Loucy (cell line): ENCODE measurements around the gene DOK6.
"Not testable (repeated sequence)": the region's sequence is repeated elsewhere in the genome, so short reads cannot be mapped to it uniquely, and the experiment has no call there.

Source experiments
- H2AFZ ChIP-seq: fragments of 200-600 bp; sonication (generic); 2 replicates; pipeline ENCODE4 v1.6.0; 2016; ENCODE audit warnings: antibody characterized with exemption, mild to moderate bottlenecking, low read length, moderate library complexity
- H3F3A ChIP-seq: fragments of 200-600 bp; 2 replicates; pipeline ENCODE4 v1.6.0; 2016; ENCODE audit warnings: antibody characterized with exemption, low read depth, mild to moderate bottlenecking
- H3K27me3 ChIP-seq: fragments of 200-600 bp; sonication (generic); 2 replicates; pipeline ENCODE4 v1.6.1; 2014; ENCODE audit warnings: low read length, mild to moderate bottlenecking; ENCODE audit not compliant: insufficient read depth, poor library complexity, severe bottlenecking
- H3K36me3 ChIP-seq: fragments of 200-600 bp; sonication (generic); 2 replicates; pipeline ENCODE4 v1.6.1; 2016; ENCODE audit warnings: low read length; ENCODE audit not compliant: insufficient read depth
- H3K4me1 ChIP-seq: fragments of 200-600 bp; sonication (generic); 2 replicates; pipeline ENCODE4 v1.5.1; 2014; ENCODE audit warnings: low read length, mild to moderate bottlenecking; ENCODE audit not compliant: insufficient read depth, poor library complexity, severe bottlenecking
- H3K4me2 ChIP-seq: fragments of 200-600 bp; sonication (generic); 2 replicates; pipeline ENCODE4 v1.6.0; 2014; ENCODE audit warnings: antibody characterized with exemption, low read length, low read depth, mild to moderate bottlenecking; ENCODE audit not compliant: poor library complexity, severe bottlenecking
- H3K4me3 ChIP-seq: fragments of 200-600 bp; sonication (generic); 2 replicates; pipeline ENCODE4 v1.5.1; 2014; ENCODE audit warnings: low read length, mild to moderate bottlenecking, mixed read lengths; ENCODE audit not compliant: poor library complexity, severe bottlenecking
- H3K79me2 ChIP-seq: fragments of 200-600 bp; sonication (generic); 2 replicates; pipeline ENCODE4 v1.6.1; 2014; ENCODE audit warnings: low read length; ENCODE audit not compliant: insufficient read depth
- H3K9ac ChIP-seq: fragments of 200-600 bp; sonication (generic); 2 replicates; pipeline ENCODE4 v1.6.0; 2014; ENCODE audit warnings: mild to moderate bottlenecking, low read depth, low read length, moderate library complexity; ENCODE audit not compliant: poor library complexity, severe bottlenecking
- H3K9me2 ChIP-seq: fragments of 200-600 bp; sonication (generic); replicated peaks from 2 replicates; pipeline ENCODE4 v1.6.1; 2016; ENCODE audit warnings: low read depth, low read length, mixed read lengths
- H3K9me3 ChIP-seq: fragments of 200-600 bp; sonication (generic); 2 replicates; pipeline ENCODE4 v1.6.1; 2014; ENCODE audit warnings: mild to moderate bottlenecking, antibody characterized with exemption, low read length, low read depth; ENCODE audit not compliant: insufficient read depth
- H4K20me1 ChIP-seq: fragments of 200-600 bp; sonication (generic); 2 replicates; pipeline ENCODE4 v1.6.0; 2014; ENCODE audit warnings: antibody characterized with exemption, low read length, mild to moderate bottlenecking; ENCODE audit not compliant: insufficient read depth, poor library complexity, severe bottlenecking
- CTCF ChIP-seq: fragments of 200-600 bp; sonication (generic); conservative IDR thresholded peaks from 2 replicates; pipeline ENCODE4 v1.5.1; 2014; ENCODE audit warnings: mild to moderate bottlenecking, antibody characterized with exemption, low read length
- EZH2phosphoT487 ChIP-seq: fragments of 200-600 bp; IDR thresholded peaks from 2 replicates; pipeline ENCODE4 v1.6.1; 2018; ENCODE audit warnings: antibody characterized with exemption, mild to moderate bottlenecking, moderate library complexity, borderline replicate concordance

Gene DOK6

GRCh38 chr18:69853051-69853450 lies 452.4 kb downstream of the DOK6 start:
- Histone ChIP-seq H3K9me3 (no peaks in the 10 kb centered on the region), H3K9ac (no peak overlapping the region), H3F3A (no peaks in the 10 kb centered on the region), H4K20me1 (no peaks in the 10 kb centered on the region), H3K36me3 (no peaks in the 10 kb centered on the region), H2AFZ (no peak overlapping the region), H3K79me2 (no peaks in the 10 kb centered on the region), H3K9me2 (no peaks in the 10 kb centered on the region), H3K4me2 (no peak overlapping the region), H3K4me3 (no peak overlapping the region), H3K4me1 (no peaks in the 10 kb centered on the region), H3K27me3 (no peaks in the 10 kb centered on the region)
- TF ChIP-seq CTCF (no peak), EZH2phosphoT487 (no peak)

GRCh38 chr18:69854455-69854854 lies 453.8 kb downstream of the DOK6 start:
- no peaks in the 10 kb centered on the region for H3K27me3 ChIP-seq
- H4K20me1 ChIP-seq: no peaks in the 10 kb centered on the region
- no peaks in the 10 kb centered on the region for H3K9me2 ChIP-seq
- H3K36me3 ChIP-seq: no peaks in the 10 kb centered on the region
- no peaks in the 10 kb centered on the region for H3F3A ChIP-seq
- H3K4me2 ChIP-seq: no peak overlapping the region
- no peak overlapping the region for H3K9ac ChIP-seq
- no peak for TF ChIP-seq EZH2phosphoT487
- no peak for TF ChIP-seq CTCF
- H2AFZ ChIP-seq: no peak overlapping the region
- H3K4me3 ChIP-seq: no peak overlapping the region
- no peaks in the 10 kb centered on the region for H3K9me3 ChIP-seq
- H3K4me1 ChIP-seq: no peaks in the 10 kb centered on the region
- H3K79me2 ChIP-seq: no peaks in the 10 kb centered on the region

- Histone ChIP-seq H4K20me1 (no peaks in the 10 kb centered on the region), H3K9me3 (no peaks in the 10 kb centered on the region), H2AFZ (no peak overlapping the region), H3K9ac (no peak overlapping the region), H3K27me3 (no peaks in the 10 kb centered on the region), H3K4me1 (no peaks in the 10 kb centered on the region), H3K4me3 (no peak overlapping the region), H3K79me2 (no peaks in the 10 kb centered on the region), H3K9me2 (no peaks in the 10 kb centered on the region), H3F3A (no peaks in the 10 kb centered on the region), H3K36me3 (no peaks in the 10 kb centered on the region), H3K4me2 (no peak overlapping the region)
- TF ChIP-seq EZH2phosphoT487: no peak
- no peak for TF ChIP-seq CTCF
Measured at GRCh38 chr18:69858897-69859296, 458.2 kb downstream of the DOK6 start.

- H3K9me2 ChIP-seq, H3F3A ChIP-seq, H4K20me1 ChIP-seq, H3K9ac ChIP-seq, H3K4me3 ChIP-seq, H3K4me2 ChIP-seq, H3K4me1 ChIP-seq, H2AFZ ChIP-seq, H3K79me2 ChIP-seq, H3K36me3 ChIP-seq, H3K27me3 ChIP-seq, H3K9me3 ChIP-seq: not testable (repeated sequence)
Measured at GRCh38 chr18:69864802-69865201, 464.1 kb downstream of the DOK6 start.
